ENCODE results near the gene CLDN12.
"Not testable (repeated sequence)": the region's sequence is repeated elsewhere in the genome, so short reads cannot be mapped to it uniquely, and the experiment has no call there.

CLDN12 gene

GRCh38 chr7:90463151-90463628, 59.9 kb downstream of the CLDN12 start:
- not testable (repeated sequence) for H3K36me3 ChIP-seq (ENCODE audit: control insufficient read depth in 2 of 2, insufficient read depth in 2 of 2, low read length in 2 of 2); H3K9me3 ChIP-seq (ENCODE audit: control insufficient read depth in 2 of 2, low read length in 2 of 2); H3K4me1 ChIP-seq (ENCODE audit: control insufficient read depth, insufficient read depth, low read length); H3K27me3 ChIP-seq (ENCODE audit: control insufficient read depth in 1 of 2, insufficient read depth in 2 of 2, low read length in 2 of 2); H3K27ac ChIP-seq (ENCODE audit: low read length)
- H3K4me3 ChIP-seq (ENCODE audit: low read length in 2 of 2), result peak overlapping the region; percentile 56 to 67
- peak overlapping the region; percentile 3 to 7 for H3K9ac ChIP-seq (ENCODE audit: low read length in 2 of 2)

All from stomach smooth muscle (tissue), 2 donors.